Thyroid gland (tissue), 4 donors: ENCODE data around the gene SLCO6A1. TPM values are rescaled to one million over a fixed set of nuclear protein-coding genes. Genes with fewer than 3 reads are reported as not detected.
"Not testable (repeated sequence)": the region's sequence is repeated elsewhere in the genome, so short reads cannot be mapped to it uniquely, and the experiment has no call there.

Source experiments
- DNase-seq, 2 donors: peaks; one replicate each; pipeline ENCODE4 v3.0.0-alpha.2; 2019
- H3K27ac ChIP-seq, 3 donors: fragments of 200-600 bp; sonication (generic); 1 replicate in 2 of 3; 2 replicates in 1 of 3; pipeline ENCODE4 v1.5.1; 2016 to 2019; ENCODE audit warnings: mild to moderate bottlenecking in 1 of 3, moderate library complexity in 1 of 3
- H3K27me3 ChIP-seq: fragments of 200-600 bp; sonication (generic); one replicate; pipeline ENCODE4 v1.5.1; 2019
- H3K36me3 ChIP-seq, 2 donors: fragments of 200-600 bp; sonication (generic); one replicate each; pipeline ENCODE4 v1.5.1; 2016 to 2019
- H3K4me1 ChIP-seq, 2 donors: fragments of 200-600 bp; sonication (generic); one replicate each; pipeline ENCODE4 v1.5.1; 2017 to 2019
- H3K4me3 ChIP-seq, 3 donors: fragments of 200-600 bp; sonication (generic); replicated peaks in 1 of 3; 1 replicate in 2 of 3; 2 replicates in 1 of 3; pipeline ENCODE4 v1.5.1; 2016; ENCODE audit warnings: mild to moderate bottlenecking in 1 of 3
- H3K9me3 ChIP-seq: fragments of 200-600 bp; sonication (generic); one replicate; pipeline ENCODE4 v1.5.1; 2017
- CTCF ChIP-seq, 6 experiments: fragments of 200-600 bp in 3 of 6; fragments of 450-650 bp in 3 of 6; sonication (generic) in 3 of 6; IDR thresholded peaks; one replicate each; pipeline ENCODE4 v1.5.1; 2016 to 2019; ENCODE audit warnings: antibody characterized with exemption in 6 of 6, mild to moderate bottlenecking in 2 of 6, inconsistent platforms in 1 of 6, moderate library complexity in 1 of 6
- POLR2A ChIP-seq, 2 donors: fragments of 450-650 bp; IDR thresholded peaks; one replicate each; pipeline ENCODE4 v1.6.1; 2017; ENCODE audit warnings: antibody characterized with exemption in 2 of 2, mild to moderate bottlenecking in 2 of 2, moderate library complexity in 1 of 2
- WGBS, 2 donors: methylation state at CpG; one replicate each; pipeline ENCODE4 v1.1.5; 2017; 5-methylcytosine and 5-hydroxymethylcytosine counted together
- intact Hi-C: fragments of 100-400 bp; cut with DNase I; formaldehyde crosslinking; loops from one replicate; pipeline ENCODE4 v1.15.1; 2023
- total RNA-seq, 4 donors: library from RNA; depleted of rRNA; stranded (reverse); fragments of >200 nt; gene quantifications; one replicate each; pipeline ENCODE4 v1.2.3, GENCODE V29; 2016

The SLCO6A1 gene
- total RNA-seq, 4 donors from 2014 or later, result not detected

GRCh38 chr5:102511666-102512065 lies 12.9 kb upstream of the SLCO6A1 start:
- no peaks in the 10 kb centered on the region for H3K27me3 ChIP-seq
- 23 to 25% methylated on average over 4 of the region's 4 CpGs for WGBS, 2 donors
- intact Hi-C loops, result no loop called here
- H3K4me3 ChIP-seq, result no peak overlapping the region
- H3K27ac ChIP-seq, result no peak overlapping the region
- H3K36me3 ChIP-seq, result no peaks in the 10 kb centered on the region
- peak; percentile 51 to 62 for DNase-seq
- H3K4me1 ChIP-seq, result peaks cover 0 to 5% of the 10 kb centered on the region in 2 donors
- H3K9me3 ChIP-seq, result no peaks in the 10 kb centered on the region
- no peak for TF ChIP-seq CTCF (IDR thresholded peaks at IDR 0.05)
- TF ChIP-seq POLR2A (IDR thresholded peaks at IDR 0.05), result no peak

- DNase-seq, result not testable (repeated sequence)
Measured at GRCh38 chr5:102491261-102491914, 7.4 kb downstream of the SLCO6A1 start.

DNA sequence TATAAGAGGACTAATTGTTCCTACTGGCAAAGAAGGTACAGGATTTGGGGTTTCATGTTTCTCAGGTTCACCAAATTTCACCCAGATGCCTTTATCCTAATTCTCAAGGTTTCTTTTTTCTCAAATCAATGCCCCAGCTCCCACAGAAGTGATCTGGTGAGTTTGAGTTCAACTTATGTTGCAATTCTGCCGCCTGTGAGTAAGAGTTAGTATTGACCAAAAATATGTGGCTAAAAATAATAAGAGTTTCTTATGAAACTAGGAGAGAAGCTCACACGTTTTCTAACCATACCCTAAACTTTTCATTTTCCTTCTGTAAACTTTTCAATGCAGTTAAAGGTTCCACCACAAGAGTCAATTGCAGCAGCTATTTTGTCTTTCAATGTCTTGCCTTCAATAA lies 15.1 kb downstream of the SLCO6A1 start:
- Histone ChIP-seq H3K4me3 (no peak overlapping the region), H3K27ac (no peak overlapping the region), H3K36me3 (no peaks in the 10 kb centered on the region), H3K27me3 (no peaks in the 10 kb centered on the region), H3K4me1 (no peaks in the 10 kb centered on the region), H3K9me3 (no peaks in the 10 kb centered on the region)
- no peak for TF ChIP-seq CTCF (IDR thresholded peaks at IDR 0.05)
- TF ChIP-seq POLR2A (IDR thresholded peaks at IDR 0.05), result no peak
- no peak for DNase-seq
- 52 to 56% methylated on average over 2 of the region's 2 CpGs for WGBS, 2 donors
- intact Hi-C loops, result no loop called here

More at GRCh38 chr5:102491261-102491914, 7.4 kb downstream of the SLCO6A1 start:
- H3K36me3 ChIP-seq, H3K9me3 ChIP-seq, H3K27me3 ChIP-seq, H3K4me1 ChIP-seq, H3K4me3 ChIP-seq, H3K27ac ChIP-seq, intact Hi-C loops: not testable (repeated sequence)
- 95% methylated on average over 12 to 31 of the region's 35 CpGs for WGBS, 2 donors

GRCh38 chr5:102481054-102481715 lies 17.6 kb downstream of the SLCO6A1 start:
- H3K27me3 ChIP-seq, result no peaks in the 10 kb centered on the region
- 72 to 73% methylated on average over 1 of the region's 1 CpG for WGBS, 2 donors

GRCh38 chr5:102453716-102454115 lies 45.1 kb downstream of the SLCO6A1 start:
- Histone ChIP-seq H3K27ac (no peak overlapping the region), H3K4me1 (no peaks in the 10 kb centered on the region), H3K27me3 (no peaks in the 10 kb centered on the region), H3K4me3 (no peak overlapping the region), H3K36me3 (no peaks in the 10 kb centered on the region), H3K9me3 (no peaks in the 10 kb centered on the region)
- no peak for TF ChIP-seq CTCF (IDR thresholded peaks at IDR 0.05)
- TF ChIP-seq POLR2A (IDR thresholded peaks at IDR 0.05), result no peak
- no peak for DNase-seq
- intact Hi-C loops, result no loop called here

More at GRCh38 chr5:102481054-102481715, 17.6 kb downstream of the SLCO6A1 start:
- intact Hi-C loops, result no loop called here
- no peaks in the 10 kb centered on the region for H3K9me3 ChIP-seq
- H3K27ac ChIP-seq, result no peak overlapping the region
- H3K4me1 ChIP-seq, result no peaks in the 10 kb centered on the region
- TF ChIP-seq CTCF (IDR thresholded peaks at IDR 0.05) (no peak), POLR2A (IDR thresholded peaks at IDR 0.05) (no peak)
- H3K36me3 ChIP-seq, result no peaks in the 10 kb centered on the region
- DNase-seq, result no peak
- H3K4me3 ChIP-seq, result no peak overlapping the region
